ENCODE results near the gene PARP3.
"Not testable (repeated sequence)": the region's sequence is repeated elsewhere in the genome, so short reads cannot be mapped to it uniquely, and the experiment has no call there.

The PARP3 gene

DNA sequence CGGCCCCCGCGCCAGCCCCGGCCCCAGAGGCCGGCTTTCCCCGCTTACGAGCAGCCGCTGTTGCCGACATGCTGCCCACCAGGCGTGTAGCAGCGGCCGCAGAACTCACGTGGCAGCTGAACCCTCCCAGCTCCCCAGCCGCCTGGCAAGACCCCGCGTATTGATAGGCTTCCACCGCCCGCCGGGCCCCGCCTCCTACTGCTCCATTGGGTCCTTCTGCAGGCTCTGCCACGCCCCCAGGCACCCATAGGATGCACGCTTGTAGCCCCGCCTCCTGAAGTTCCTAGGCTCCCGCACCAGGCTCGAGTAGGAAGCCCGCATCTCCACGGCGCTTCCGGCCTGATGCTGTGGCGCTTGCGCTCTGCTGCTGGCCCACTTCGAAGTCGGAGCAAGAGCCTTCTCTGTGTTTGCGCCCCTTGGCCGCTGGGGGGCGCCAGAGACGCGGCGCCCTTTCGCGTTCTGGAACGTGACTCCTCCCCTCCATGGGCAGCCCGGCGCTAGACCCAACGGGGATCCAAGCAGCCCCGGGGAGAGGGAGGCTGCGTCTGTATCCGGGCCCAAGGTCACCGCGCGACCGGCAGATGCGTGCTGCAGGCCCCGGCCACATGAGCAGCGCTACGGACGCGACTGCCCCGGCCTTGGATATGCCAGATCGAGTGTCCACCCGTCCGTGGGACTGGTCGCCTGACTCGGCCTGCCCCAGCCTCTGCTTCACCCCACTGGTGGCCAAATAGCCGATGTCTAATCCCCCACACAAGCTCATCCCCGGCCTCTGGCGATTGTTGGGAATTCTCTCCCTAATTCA lies at the start of gene PARP3, which contains the start of gene RRP9:
TSS of gene PARP3 (plus strand) at position 566 of the 805 bp plus-strand sequence. CDS start 993 bp downstream, outside the sequence.
TSS of gene RRP9 (minus strand) at position 107 of the 805 bp plus-strand sequence. CDS start at position 70, 37 bp downstream.
- DNase-seq, result peak; percentile 97

DNA sequence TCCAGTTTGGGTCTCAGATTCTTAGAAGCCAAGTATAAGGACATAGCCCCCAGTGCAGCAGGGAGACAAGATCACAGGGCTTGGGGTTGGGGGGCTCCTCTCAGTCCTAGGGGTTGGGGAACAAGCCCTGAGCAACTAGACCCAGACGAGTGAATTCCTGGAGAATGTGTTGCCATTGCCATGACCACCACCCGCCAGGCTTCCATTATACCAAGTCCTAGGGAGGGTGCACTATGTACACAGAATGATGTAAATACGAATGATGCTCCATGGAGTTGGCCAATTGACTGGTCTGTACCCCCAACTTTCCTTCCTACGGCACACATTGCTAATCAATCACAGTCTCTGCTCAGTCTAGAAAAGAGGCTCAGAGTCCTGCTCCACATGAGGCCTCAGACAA lies 47.8 kb upstream of the PARP3 start:
- no peak for DNase-seq

GRCh38 chr3:51894939-51895338 lies 47.2 kb upstream of the PARP3 start:
- DNase-seq, result no peak

GRCh38 chr3:51896607-51897305 lies 45.4 kb upstream of the PARP3 start:
- DNase-seq, result no peak

- DNase-seq, result no peak
Observed at GRCh38 chr3:51897391-51897790, 44.8 kb upstream of the PARP3 start.

DNA sequence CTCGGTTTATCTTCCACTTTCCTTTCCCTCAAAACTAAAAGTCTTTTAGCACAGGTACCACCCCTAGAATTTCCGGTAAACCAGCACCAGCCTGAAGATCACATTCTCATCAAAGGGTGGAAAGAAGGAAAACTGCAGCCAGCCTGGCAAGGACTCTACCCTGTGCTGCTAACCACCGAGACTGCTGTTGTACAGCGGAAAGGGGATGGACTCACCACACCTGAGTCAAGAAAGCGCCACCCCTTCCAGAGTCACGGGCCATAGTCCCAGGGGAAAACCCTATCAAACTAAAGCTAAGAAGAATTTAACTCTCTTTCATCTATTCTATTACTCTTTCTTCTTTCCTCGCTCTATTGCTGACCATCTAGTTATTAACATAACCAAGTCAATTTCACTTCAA lies 42.1 kb upstream of the PARP3 start:
- DNase-seq, result not testable (repeated sequence)

DNA sequence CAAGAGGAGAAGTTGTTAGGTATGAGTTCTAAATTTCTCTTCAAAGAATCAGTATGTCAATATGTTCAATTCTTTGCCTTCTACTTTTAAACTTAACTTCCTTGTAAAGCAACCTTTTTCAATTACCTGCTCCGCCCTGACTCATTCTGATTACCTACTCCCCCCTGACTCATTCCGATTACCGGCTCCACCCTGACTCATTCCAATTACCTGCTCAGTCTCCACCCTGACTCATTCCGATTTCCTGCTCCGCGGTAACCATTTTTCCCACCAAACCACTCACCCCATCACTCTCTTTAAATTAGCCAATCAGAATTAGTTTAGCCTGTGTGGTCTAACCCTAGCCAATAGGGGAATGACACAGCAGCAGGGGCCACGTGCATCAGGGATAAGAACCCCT lies 39.8 kb upstream of the PARP3 start:
- not testable (repeated sequence) for DNase-seq

GRCh38 chr3:51904034-51904823 lies 37.9 kb upstream of the PARP3 start:
- no peak for DNase-seq

GRCh38 chr3:51908026-51908425 lies 34.1 kb upstream of the PARP3 start:
- DNase-seq, result no peak

- DNase-seq, result no peak
Observed at GRCh38 chr3:51916418-51916817, 25.7 kb upstream of the PARP3 start.

DNA sequence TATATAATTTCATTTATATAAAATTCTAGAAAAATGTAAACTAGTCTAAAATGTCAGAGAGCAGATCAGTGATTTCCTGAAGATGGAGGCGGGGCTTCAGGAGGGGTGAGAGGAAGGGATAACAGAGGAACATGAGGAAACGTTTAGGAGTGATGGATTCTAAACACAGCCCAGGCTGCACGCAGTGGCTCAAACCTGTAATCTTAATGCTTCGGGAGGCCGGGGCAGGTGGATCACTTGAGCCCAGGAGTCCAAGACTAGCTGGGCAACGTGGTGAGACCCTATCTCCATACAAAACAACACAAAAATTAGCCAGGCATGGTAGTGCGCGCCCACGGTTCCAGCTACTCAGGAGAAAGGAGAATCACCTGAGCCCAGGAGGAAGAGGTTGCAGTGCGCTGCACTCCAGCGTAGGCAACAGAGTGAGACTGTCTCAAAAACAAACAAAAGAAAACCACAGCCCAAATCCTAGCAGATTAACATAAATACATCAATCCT lies 21.0 kb upstream of the PARP3 start:
- no peak for DNase-seq

DNA sequence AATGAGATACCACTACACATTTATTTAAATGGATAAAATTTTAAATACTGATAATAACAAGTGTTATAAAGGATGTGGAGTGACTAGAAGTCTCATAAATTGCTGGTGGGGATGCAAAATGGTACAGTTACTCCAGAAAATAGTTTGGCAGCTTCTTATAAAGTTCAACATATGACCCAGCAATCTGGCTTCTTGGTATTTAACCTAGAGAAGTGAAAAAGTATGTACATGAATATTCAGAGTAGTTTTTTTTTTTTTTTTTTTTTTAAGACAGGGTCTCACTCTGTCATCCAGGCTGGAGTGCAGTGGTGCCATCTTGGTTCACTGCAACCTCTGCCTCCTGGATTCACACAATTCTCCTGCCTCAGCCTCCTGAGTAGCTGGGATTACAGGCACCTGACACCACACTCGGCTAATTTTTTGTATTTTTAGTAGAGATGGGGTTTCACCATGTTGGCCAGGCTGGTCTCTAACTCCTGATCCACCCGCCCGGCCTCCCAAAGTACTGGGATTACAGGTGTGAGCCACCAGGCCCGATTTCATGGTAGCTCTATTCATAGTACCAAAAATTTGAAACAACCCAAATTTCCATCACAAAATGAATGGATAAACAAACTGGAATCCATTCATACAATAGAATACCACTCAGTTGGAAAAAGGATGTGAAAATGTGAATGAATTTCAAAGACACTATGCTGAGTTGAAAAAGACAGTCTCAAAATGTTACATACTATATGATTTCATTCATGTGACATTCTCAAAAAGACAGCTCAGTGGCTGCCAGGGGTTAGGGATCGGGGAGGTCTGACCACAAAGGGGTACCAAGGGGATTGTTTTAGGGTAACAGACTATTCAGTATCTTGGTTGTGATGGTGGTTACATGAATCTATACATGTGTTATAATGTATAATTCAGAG lies 14.8 kb upstream of the PARP3 start:
- no peak for DNase-seq

DNA sequence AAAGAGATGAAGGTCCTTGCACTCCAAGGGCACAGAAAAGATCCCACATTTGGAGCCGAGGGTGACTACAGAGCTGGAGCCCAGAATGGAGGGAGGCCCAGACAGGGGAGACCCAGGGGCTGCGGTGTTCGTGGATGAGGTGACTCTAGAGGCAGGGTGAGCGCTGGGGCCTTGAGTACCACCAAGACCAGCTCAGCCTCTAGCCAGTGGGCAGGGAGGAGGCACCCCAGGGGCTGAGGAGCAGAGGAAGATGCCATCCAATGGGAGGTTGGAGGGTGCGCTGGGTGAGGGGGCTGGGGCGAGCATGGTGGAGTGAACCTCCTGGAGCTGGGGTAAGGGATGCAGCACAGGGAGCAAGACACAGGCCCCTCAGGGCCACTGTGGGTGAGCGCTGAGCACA lies 13.7 kb upstream of the PARP3 start:
- DNase-seq, result no peak

DNA sequence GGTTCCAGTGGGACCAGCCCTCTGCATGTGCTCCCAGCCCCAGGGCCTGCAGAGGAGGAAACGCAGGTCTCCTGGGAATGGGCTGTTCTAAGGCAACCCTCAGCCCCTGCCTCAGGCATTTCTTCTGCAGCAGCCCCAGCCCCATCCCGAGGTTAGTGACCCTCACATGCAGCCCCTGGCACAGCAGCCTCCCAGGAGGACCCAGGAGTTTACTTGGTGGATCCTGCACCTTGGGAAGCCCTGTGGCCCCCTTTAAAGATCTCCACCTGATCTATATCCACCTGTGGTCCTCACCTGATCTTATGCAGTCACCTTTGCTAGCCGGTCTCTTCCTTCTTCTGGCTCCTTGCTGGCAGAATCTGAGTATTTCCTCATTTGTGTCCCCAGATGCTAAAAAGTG lies 13.2 kb upstream of the PARP3 start:
- not testable (repeated sequence) for DNase-seq

DNA sequence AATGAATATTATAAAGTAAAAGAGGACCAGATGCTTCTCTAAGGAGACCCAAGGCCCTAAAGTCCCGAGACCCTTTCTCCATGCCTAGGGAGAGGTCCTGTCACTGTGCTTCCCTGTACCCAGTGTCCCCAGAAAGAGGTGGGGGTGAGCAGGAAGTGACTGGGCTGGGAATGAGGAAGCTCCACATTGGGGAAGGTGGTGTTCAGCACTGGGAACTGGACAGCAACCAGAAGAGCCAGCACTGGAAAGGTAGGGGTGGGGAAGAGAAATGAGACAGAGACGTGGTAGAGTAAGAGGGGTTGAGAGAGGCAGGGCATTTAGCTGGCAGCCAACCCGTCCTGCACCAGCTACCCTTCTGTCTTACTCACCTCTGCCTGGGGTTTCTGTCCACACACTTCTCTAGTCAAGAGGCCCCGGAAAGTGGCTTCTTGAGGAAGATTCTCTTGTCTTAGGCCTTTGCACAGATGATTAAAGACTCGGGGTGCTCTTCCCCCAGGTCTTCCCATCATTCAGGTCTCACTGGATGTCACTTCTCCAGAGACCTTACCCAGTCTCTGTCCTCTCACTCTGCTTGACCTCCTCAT lies 12.7 kb upstream of the PARP3 start:
- DNase-seq, result no peak

DNA sequence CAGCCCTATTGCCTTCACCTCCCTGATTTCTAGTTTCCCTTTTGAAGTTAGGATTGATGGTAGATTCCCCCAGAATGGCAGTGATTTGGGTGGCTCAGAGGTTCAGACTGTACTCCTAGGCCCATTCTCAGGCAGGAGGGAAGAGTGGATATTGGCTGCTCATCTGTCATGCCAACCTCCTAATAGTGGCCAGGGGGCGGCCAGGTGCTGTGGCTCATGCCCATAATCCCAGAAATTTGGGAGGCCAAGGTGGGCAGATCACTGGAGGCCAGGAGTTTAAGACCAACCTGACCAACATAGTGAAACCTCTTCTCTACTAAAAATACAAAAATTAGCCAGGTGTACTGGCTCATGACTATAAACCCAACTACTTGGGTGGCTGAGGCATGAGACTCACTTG lies 11.7 kb upstream of the PARP3 start:
- no peak for DNase-seq

GRCh38 chr3:51931756-51932155 lies 10.4 kb upstream of the PARP3 start:
- no peak for DNase-seq

DNA sequence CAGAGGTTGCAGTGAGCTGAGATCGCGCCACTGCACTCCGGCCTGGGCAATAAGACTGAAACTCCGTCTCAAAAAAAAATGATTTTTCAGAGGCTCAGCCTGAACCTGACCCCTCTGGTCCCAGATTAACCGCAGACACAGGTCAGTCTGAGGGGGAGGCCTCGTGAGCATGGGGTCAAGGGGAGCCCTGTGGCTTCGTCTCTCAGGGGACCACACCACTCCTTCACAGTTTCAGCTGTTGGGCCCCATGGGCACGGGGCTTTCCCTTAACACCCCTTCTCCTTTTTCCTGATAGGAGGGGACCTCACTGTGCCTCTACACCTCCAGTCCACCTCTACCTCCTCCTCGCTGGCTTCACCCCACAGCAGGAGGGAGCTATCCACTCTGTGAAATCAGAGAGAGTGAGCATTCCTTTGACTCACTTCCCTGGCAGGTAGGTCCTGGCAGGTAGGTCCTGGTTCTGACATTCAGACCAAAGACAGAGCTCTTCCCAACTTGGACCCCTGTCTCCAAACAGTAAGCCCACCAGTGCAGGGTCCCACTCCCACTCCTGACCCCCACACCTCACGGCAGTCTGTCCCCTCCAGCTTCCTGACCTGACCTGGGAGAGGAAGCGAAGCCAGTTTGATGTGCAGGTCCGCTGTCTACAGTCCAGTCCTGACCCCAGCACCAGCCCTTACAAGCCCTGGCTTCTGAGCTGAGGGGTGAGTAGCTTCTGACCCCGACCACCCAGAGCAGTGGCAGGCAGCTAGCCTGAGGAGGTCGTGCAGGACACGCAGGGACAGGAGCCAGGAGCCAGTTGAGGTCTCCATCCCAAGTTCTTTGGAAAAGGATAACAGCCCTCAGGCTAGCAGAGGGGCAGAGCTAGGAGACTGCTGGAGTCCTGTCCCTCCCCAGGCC lies 9.4 kb upstream of the PARP3 start:
- no peak for DNase-seq

GRCh38 chr3:51933471-51934138 lies 8.6 kb upstream of the PARP3 start:
- DNase-seq, result no peak
